Measurements from ENCODE around the gene S100A12. TPM values are rescaled to one million over a fixed set of nuclear protein-coding genes. Genes with fewer than 3 reads are reported as not detected.
"Not testable (repeated sequence)": the region's sequence is repeated elsewhere in the genome, so short reads cannot be mapped to it uniquely, and the experiment has no call there.

S100A12 gene
- total and polyA plus RNA-seq, 11 donors = 1.2 to 9.1 (median 4.7) TPM; not detected in 1

GRCh38 chr1:153347856-153348255, 27.6 kb downstream of the S100A12 start:
- WGBS, 4 donors = 67 to 75% (median 72%) methylated on average over 7 of the region's 7 CpGs

GRCh38 chr1:153347049-153347448, 28.4 kb downstream of the S100A12 start:
- intact Hi-C loops (cut with DNase I) = loop anchor here in 1 of 10 donors (10.0 kb wide), 1 partner anchor 408 kb away; no protein-coding TSS in a partner anchor
- DNase-seq, ATAC-seq, H3K36me3 ChIP-seq, H3K4me3 ChIP-seq, H3K27ac ChIP-seq, H3K9me3 ChIP-seq: not testable (repeated sequence)
- 60 to 71% (median 65%) methylated on average over 14 of the region's 14 CpGs for WGBS, 4 donors
- Histone ChIP-seq H3K27me3 (peaks cover 0 to 47% (median 14%) of the 10 kb centered on the region in 9 donors), H3K4me1 (peaks cover 0 to 10% (median 0%) of the 10 kb centered on the region in 12 donors)

More at GRCh38 chr1:153347856-153348255, 27.6 kb downstream of the S100A12 start:
- Histone ChIP-seq H3K36me3 (no peaks in the 10 kb centered on the region), H3K4me1 (peaks cover 0 to 10% (median 0%) of the 10 kb centered on the region in 12 donors), H3K4me3 (no peak overlapping the region), H3K27ac (no peak overlapping the region), H3K9me3 (no peaks in the 10 kb centered on the region), H3K27me3 (peaks cover 0 to 48% (median 14%) of the 10 kb centered on the region in 9 donors)
- no peak for DNase-seq
- ATAC-seq = no peak
- no peak for TF ChIP-seq CTCF (IDR thresholded peaks at IDR 0.05)
- no peak for TF ChIP-seq POLR2A (IDR thresholded peaks at IDR 0.05)
- intact Hi-C loops (cut with DNase I) = loop anchor here in 1 of 10 donors (10.0 kb wide), 1 partner anchor 407 kb away; no protein-coding TSS in a partner anchor

- Histone ChIP-seq H3K27me3 (peaks cover 0 to 38% (median 10%) of the 10 kb centered on the region in 9 donors), H3K4me3 (no peak overlapping the region), H3K9me3 (no peaks in the 10 kb centered on the region), H3K36me3 (no peaks in the 10 kb centered on the region), H3K27ac (no peak overlapping the region), H3K4me1 (peaks cover 0 to 10% (median 0%) of the 10 kb centered on the region in 12 donors)
- intact Hi-C loops (cut with DNase I) = loop anchor here in 1 of 10 donors (10.0 kb wide), 1 partner anchor 409 kb away; no protein-coding TSS in a partner anchor
- ATAC-seq = no peak
- 68 to 73% (median 71%) methylated on average over 6 of the region's 6 CpGs for WGBS, 4 donors
- no peak for TF ChIP-seq CTCF (IDR thresholded peaks at IDR 0.05)
- TF ChIP-seq POLR2A (IDR thresholded peaks at IDR 0.05) = no peak
- no peak for DNase-seq
Observed at GRCh38 chr1:153346077-153346723, 29.2 kb downstream of the S100A12 start.

GRCh38 chr1:153345187-153346076, 30.0 kb downstream of the S100A12 start:
- Histone ChIP-seq H3K36me3 (no peaks in the 10 kb centered on the region), H3K4me3 (no peak overlapping the region), H3K9me3 (no peaks in the 10 kb centered on the region), H3K27ac (no peak overlapping the region), H3K4me1 (peaks cover 0 to 10% (median 0%) of the 10 kb centered on the region in 12 donors), H3K27me3 (peaks cover 0 to 32% (median 8%) of the 10 kb centered on the region in 9 donors)
- WGBS, 4 donors = 80 to 86% (median 85%) methylated on average over 13 to 14 of the region's 14 CpGs
- DNase-seq (no peak), ATAC-seq (no peak)
- TF ChIP-seq POLR2A (IDR thresholded peaks at IDR 0.05) = no peak
- no peak for TF ChIP-seq CTCF (IDR thresholded peaks at IDR 0.05)
- intact Hi-C loops (cut with DNase I) = loop anchor here in 1 of 10 donors (10.0 kb wide), 1 partner anchor 409 kb away; no protein-coding TSS in a partner anchor

Data from heart left ventricle (tissue), 16 donors.